DND-41 (cell line): ENCODE data around the gene UBR3.

ENCODE experiments used
- ATAC-seq: fragments of 200-7000 bp; cut with Tn5 transposase; 3 replicates; pipeline ENCODE4 v1.9.1; 2021; ENCODE audit warnings: low read depth; ENCODE audit not compliant: insufficient read depth
- DNase-seq: peaks from one replicate; pipeline ENCODE4 v3.0.0-alpha.2; 2020
- H2AFZ ChIP-seq: 2 replicates; pipeline ENCODE4 v1.6.0; 2012; ENCODE audit warnings: low read depth, low read length
- H3K27ac ChIP-seq: 2 replicates; pipeline ENCODE4 v1.5.1; 2012; ENCODE audit warnings: low read length, inconsistent platforms
- H3K27me3 ChIP-seq: fragments of 200-600 bp; sonication (generic); 2 replicates; pipeline ENCODE4 v1.6.0; 2012; ENCODE audit warnings: low read length, mild to moderate bottlenecking, inconsistent platforms; ENCODE audit not compliant: insufficient read depth, poor library complexity
- H3K36me3 ChIP-seq: 2 replicates; pipeline ENCODE4 v1.5.1; 2012; ENCODE audit warnings: low read length, inconsistent platforms; ENCODE audit not compliant: insufficient read depth
- H3K4me1 ChIP-seq: 2 replicates; pipeline ENCODE4 v1.5.1; 2012; ENCODE audit warnings: mild to moderate bottlenecking, low read length; ENCODE audit not compliant: insufficient read depth
- H3K4me2 ChIP-seq: 2 replicates; pipeline ENCODE4 v1.6.0; 2012; ENCODE audit warnings: mild to moderate bottlenecking, moderate library complexity, low read length, inconsistent platforms; ENCODE audit not compliant: insufficient read depth
- H3K4me3 ChIP-seq, 2 experiments: fragments of 200-600 bp in 1 of 2; shearing (Covaris generic) in 1 of 2; 2 replicates each; pipeline ENCODE4 v1.5.1; 2012 to 2016; ENCODE audit warnings: inconsistent platforms in 2 of 2, low read length in 2 of 2, mild to moderate bottlenecking in 2 of 2, low read depth in 1 of 2, moderate library complexity in 1 of 2
- H3K79me2 ChIP-seq: 2 replicates; pipeline ENCODE4 v1.6.0; 2012; ENCODE audit warnings: low read length, inconsistent platforms; ENCODE audit not compliant: insufficient read depth
- H3K9ac ChIP-seq: 2 replicates; pipeline ENCODE4 v1.6.0; 2012; ENCODE audit warnings: low read depth, mild to moderate bottlenecking, inconsistent platforms, low read length, moderate library complexity
- H3K9me3 ChIP-seq: 2 replicates; pipeline ENCODE4 v1.5.1; 2012; ENCODE audit warnings: low read length, moderate library complexity, mild to moderate bottlenecking, inconsistent platforms; ENCODE audit not compliant: insufficient read depth, severe bottlenecking
- H4K20me1 ChIP-seq: 2 replicates; pipeline ENCODE4 v1.6.0; 2012; ENCODE audit warnings: low read length; ENCODE audit not compliant: insufficient read depth
- CTCF ChIP-seq: IDR thresholded peaks from 2 replicates; pipeline ENCODE4 v1.5.1; 2012; ENCODE audit warnings: borderline replicate concordance, low read length, moderate library complexity, mild to moderate bottlenecking; ENCODE audit not compliant: poor library complexity, severe bottlenecking; ENCODE audit errors: extremely low read depth
- EZH2 ChIP-seq: IDR thresholded peaks from 3 replicates; pipeline ENCODE4 v1.6.1; 2012; ENCODE audit warnings: borderline replicate concordance, low read depth, mild to moderate bottlenecking, moderate library complexity, low read length, inconsistent platforms; ENCODE audit not compliant: severe bottlenecking

UBR3 gene

GRCh38 chr2:170087413-170087793 lies 260.1 kb downstream of the UBR3 start:
- H3K79me2 ChIP-seq: no peaks in the 10 kb centered on the region
- no peak overlapping the region for H3K27ac ChIP-seq
- H4K20me1 ChIP-seq: no peaks in the 10 kb centered on the region
- no peak overlapping the region for H2AFZ ChIP-seq
- H3K4me2 ChIP-seq: no peak overlapping the region
- TF ChIP-seq EZH2 (no peak), CTCF (no peak)
- no peaks in the 10 kb centered on the region for H3K27me3 ChIP-seq
- DNase-seq: no peak
- H3K36me3 ChIP-seq: no peaks in the 10 kb centered on the region; the same call in 1 of the 2 replicates
- H3K9me3 ChIP-seq: no peaks in the 10 kb centered on the region
- no peak overlapping the region for H3K9ac ChIP-seq
- no peak overlapping the region for H3K4me3 ChIP-seq
- no peaks in the 10 kb centered on the region for H3K4me1 ChIP-seq
- ATAC-seq: no peak

DNA sequence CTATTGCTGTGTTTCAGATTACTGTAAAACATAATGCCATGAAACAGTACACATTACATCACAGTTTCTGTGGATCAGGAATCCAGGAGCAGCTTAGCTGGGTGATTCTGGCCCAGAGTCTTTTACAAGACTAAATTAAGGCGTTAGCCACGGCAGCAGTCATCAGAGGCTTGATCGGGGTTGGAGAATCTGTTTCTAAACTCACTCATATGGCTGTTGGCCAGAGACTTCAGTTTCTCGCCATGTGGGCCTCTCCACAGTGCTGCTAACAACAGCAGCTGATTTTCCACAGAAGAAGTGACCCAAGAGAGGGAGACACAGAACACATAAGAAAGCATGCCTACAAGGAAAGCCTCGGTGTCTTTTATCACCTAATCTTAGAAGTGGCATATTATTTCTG lies 261.5 kb downstream of the UBR3 start:
- ATAC-seq (no peak), DNase-seq (no peak)
- Histone ChIP-seq H3K4me3 (no peak overlapping the region), H3K27me3 (no peaks in the 10 kb centered on the region), H4K20me1 (no peaks in the 10 kb centered on the region), H3K36me3 (no peaks in the 10 kb centered on the region), H3K79me2 (no peaks in the 10 kb centered on the region), H3K27ac (no peak overlapping the region), H3K9ac (no peak overlapping the region), H3K9me3 (no peaks in the 10 kb centered on the region), H3K4me2 (no peak overlapping the region), H3K4me1 (no peaks in the 10 kb centered on the region), H2AFZ (no peak overlapping the region)
- TF ChIP-seq EZH2: no peak
- TF ChIP-seq CTCF: no peak

GRCh38 chr2:170090229-170090628 lies 263.0 kb downstream of the UBR3 start:
- H3K79me2 ChIP-seq: no peaks in the 10 kb centered on the region
- H3K9ac ChIP-seq: no peak overlapping the region
- H4K20me1 ChIP-seq: no peaks in the 10 kb centered on the region
- no peaks in the 10 kb centered on the region for H3K36me3 ChIP-seq
- no peak overlapping the region for H3K4me2 ChIP-seq
- DNase-seq: no peak
- no peaks in the 10 kb centered on the region for H3K4me1 ChIP-seq
- no peak overlapping the region for H2AFZ ChIP-seq
- H3K27me3 ChIP-seq: no peaks in the 10 kb centered on the region
- TF ChIP-seq CTCF (no peak), EZH2 (no peak)
- no peak overlapping the region for H3K4me3 ChIP-seq
- no peak overlapping the region for H3K27ac ChIP-seq
- no peak for ATAC-seq
- H3K9me3 ChIP-seq: no peaks in the 10 kb centered on the region

DNA sequence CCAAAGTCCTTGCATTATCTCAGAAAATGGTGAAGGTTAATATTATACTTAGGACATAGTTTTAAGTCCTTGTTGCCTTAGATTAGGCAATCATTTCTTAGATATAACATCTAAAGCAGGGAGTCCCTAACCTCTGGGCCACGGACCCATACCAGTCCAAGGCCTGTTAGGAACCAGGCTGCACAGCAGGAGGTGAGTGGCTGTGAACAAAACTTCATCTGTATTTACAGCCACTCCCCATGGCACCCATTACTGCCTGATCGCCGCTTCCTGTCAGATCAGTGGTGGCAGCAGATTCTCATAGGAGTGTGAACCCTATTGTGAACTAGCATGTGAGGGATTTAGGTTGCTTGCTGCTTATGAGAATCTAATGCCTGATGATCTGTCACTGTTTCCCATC lies 264.2 kb downstream of the UBR3 start:
- H3K9me3 ChIP-seq: no peaks in the 10 kb centered on the region
- H3K27ac ChIP-seq: no peak overlapping the region
- no peaks in the 10 kb centered on the region for H3K4me1 ChIP-seq
- no peaks in the 10 kb centered on the region for H3K27me3 ChIP-seq
- no peaks in the 10 kb centered on the region for H3K36me3 ChIP-seq
- no peak overlapping the region for H3K9ac ChIP-seq
- H3K79me2 ChIP-seq: no peaks in the 10 kb centered on the region
- no peak overlapping the region for H3K4me2 ChIP-seq
- H3K4me3 ChIP-seq: no peak overlapping the region
- H4K20me1 ChIP-seq: no peaks in the 10 kb centered on the region
- DNase-seq: no peak
- TF ChIP-seq CTCF: no peak
- no peak for TF ChIP-seq EZH2
- H2AFZ ChIP-seq: no peak overlapping the region
- no peak for ATAC-seq
